Ishikawa (cell line): ENCODE results near the gene CSKMT.
A peak's percentile ranks its signal among the peaks of the same experiment; 100 is the strongest.

ENCODE experiments used
- CEBPB ChIP-seq: IDR thresholded peaks from 2 replicates; pipeline ENCODE4 v1.6.1; 2012
- CREB1 ChIP-seq: IDR thresholded peaks from 2 replicates; pipeline ENCODE4 v1.6.1; 2012; ENCODE audit warnings: low read depth
- EGR1 ChIP-seq: IDR thresholded peaks from 2 replicates; pipeline ENCODE4 v1.6.1; 2012
- EP300 ChIP-seq: IDR thresholded peaks from 2 replicates; pipeline ENCODE4 v1.6.1; 2012; ENCODE audit warnings: borderline replicate concordance
- FOXM1 ChIP-seq: IDR thresholded peaks from 2 replicates; pipeline ENCODE4 v1.6.1; 2012; ENCODE audit warnings: low read depth, borderline replicate concordance
- NFIC ChIP-seq: IDR thresholded peaks from 2 replicates; pipeline ENCODE4 v1.6.1; 2012
- RAD21 ChIP-seq: IDR thresholded peaks from 2 replicates; pipeline ENCODE4 v1.6.1; 2012; ENCODE audit warnings: low read depth
- REST ChIP-seq: IDR thresholded peaks from 2 replicates; pipeline ENCODE4 v1.6.1; 2012; ENCODE audit warnings: low read depth, mild to moderate bottlenecking
- TAF1 ChIP-seq: IDR thresholded peaks from 2 replicates; pipeline ENCODE4 v1.6.1; 2012; ENCODE audit warnings: low read depth, mild to moderate bottlenecking
- TCF12 ChIP-seq: IDR thresholded peaks from 2 replicates; pipeline ENCODE4 v1.6.1; 2012; ENCODE audit warnings: low read depth
- TEAD4 ChIP-seq: IDR thresholded peaks from 2 replicates; pipeline ENCODE4 v1.6.1; 2012
- USF1 ChIP-seq: IDR thresholded peaks from 2 replicates; pipeline ENCODE4 v1.6.1; 2012
- YY1 ChIP-seq: IDR thresholded peaks from 2 replicates; pipeline ENCODE4 v1.6.1; 2012; ENCODE audit warnings: low read depth
- ZBTB7A ChIP-seq: IDR thresholded peaks from 2 replicates; pipeline ENCODE4 v1.6.1; 2012; ENCODE audit warnings: low read depth
- TF ChIP-seq, protein P1 (sequence below): IDR thresholded peaks from 2 replicates; pipeline ENCODE4 v1.6.1; 2012

CSKMT gene

DNA sequence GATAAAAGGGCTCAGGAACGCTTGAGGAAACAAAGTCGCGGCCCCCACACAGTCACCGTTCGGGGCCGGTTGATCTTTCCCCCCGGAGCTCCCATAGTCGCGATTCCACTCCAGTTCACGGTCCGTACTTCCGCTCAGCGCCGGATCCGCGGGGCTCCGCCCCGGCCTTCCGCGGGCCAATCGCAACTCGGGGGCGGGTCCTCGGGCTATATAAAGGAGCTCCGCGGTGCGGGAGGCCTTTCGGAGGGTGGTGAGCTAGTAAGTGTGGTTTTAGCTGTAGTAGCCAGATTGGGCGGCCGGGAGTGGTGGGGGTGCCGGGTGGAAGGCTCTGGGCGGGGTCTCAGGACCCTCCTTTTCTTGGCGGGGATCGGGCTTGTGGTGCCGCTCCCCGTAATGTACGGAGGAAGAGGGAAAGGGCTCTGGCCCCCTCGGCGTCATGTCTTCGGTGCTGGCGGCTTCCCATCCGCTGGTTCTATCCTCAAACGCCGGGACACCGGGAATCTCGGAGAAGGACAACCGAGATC, at the start of gene CSKMT, which contains the start of gene C11orf98:
TSS of gene CSKMT (plus strand) at position 238 of the 524 bp plus-strand sequence. CDS start 568 bp downstream, outside the sequence.
TSS of gene C11orf98 (minus strand) at position 136 of the 524 bp plus-strand sequence. CDS start at position 95, 41 bp downstream.
- no peak for TF ChIP-seq CEBPB
- no peak for TF ChIP-seq RAD21
- TF ChIP-seq ZBTB7A = peak; percentile 96
- peak; percentile 41; the same call in 1 of the 2 replicates for TF ChIP-seq TCF12
- 0 out of 2 replicates have a peak, but pooled peaks have one; percentile 6 for TF ChIP-seq NFIC
- no peak for TF ChIP-seq REST
- TF ChIP-seq TAF1 = peak; percentile 93
- no peak for TF ChIP-seq YY1
- TF ChIP-seq CREB1 = peak; percentile 51
- TF ChIP-seq EGR1 = no peak
- TF ChIP-seq, protein P1, sequence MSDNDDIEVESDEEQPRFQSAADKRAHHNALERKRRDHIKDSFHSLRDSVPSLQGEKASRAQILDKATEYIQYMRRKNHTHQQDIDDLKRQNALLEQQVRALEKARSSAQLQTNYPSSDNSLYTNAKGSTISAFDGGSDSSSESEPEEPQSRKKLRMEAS = peak; percentile 35; the same call in 1 of the 2 replicates
- no peak for TF ChIP-seq EP300

- TF ChIP-seq NFIC = no peak
- no peak for TF ChIP-seq FOXM1
- no peak for TF ChIP-seq CEBPB
- TF ChIP-seq ZBTB7A = no peak
- TF ChIP-seq RAD21 = no peak
- TF ChIP-seq YY1 = no peak
- TF ChIP-seq REST = no peak
- TF ChIP-seq TAF1 = no peak
- no peak for TF ChIP-seq CREB1
- no peak for TF ChIP-seq USF1
- TF ChIP-seq TEAD4 = no peak
- TF ChIP-seq TCF12 = no peak
- TF ChIP-seq, protein P1 = no peak
- no peak for TF ChIP-seq EP300
- TF ChIP-seq EGR1 = no peak
Measured at GRCh38 chr11:62615521-62615920, 49.6 kb upstream of the CSKMT start.

DNA sequence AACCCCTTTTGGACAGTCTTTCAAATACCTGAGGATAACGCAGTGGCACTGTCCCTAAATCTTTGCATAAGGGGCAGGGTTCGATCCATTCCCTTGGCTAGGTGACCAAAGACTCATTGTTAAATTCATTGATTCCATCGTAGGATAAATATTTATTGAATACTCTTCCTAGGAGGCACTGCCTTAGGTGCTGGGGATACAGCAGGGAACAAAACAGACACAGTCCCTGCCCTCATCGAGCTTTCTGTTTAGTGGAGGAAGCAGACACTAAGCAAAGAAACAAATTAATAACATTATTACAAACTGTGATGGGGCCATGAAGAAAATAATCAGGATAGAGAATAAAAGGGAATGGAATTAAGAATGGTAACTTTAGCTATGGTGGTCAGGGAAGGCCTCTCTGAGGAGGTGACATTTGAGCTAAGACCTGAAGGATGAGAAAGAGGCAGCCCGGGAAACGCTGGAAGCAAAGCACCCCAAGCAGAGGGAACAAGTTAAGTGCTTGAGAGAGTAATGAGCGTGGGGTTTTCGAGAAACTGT, 44.0 kb upstream of the CSKMT start:
- TF ChIP-seq USF1 (no peak), FOXM1 (no peak), EGR1 (no peak), TCF12 (no peak), REST (no peak)

GRCh38 chr11:62621567-62622470, 43.3 kb upstream of the CSKMT start, which contains the start of gene B3GAT3:
Gene B3GAT3 (minus strand): TSS chr11:62621986. CDS start chr11:62621947, 39 bp downstream.
- TF ChIP-seq USF1 (peak; percentile 82), TAF1 (peak; percentile 53; the same call in 1 of the 2 replicates), REST (no peak), YY1 (no peak; the same call in 1 of the 2 replicates), TEAD4 (no peak), CREB1 (peak; percentile 66; the same call in 1 of the 2 replicates), CEBPB (peak; percentile 86), TCF12 (peak; percentile 65), NFIC (peak; percentile 57; the same call in 1 of the 2 replicates)
- TF ChIP-seq, protein P1 = peak; percentile 99
